Activated CD4-positive, alpha-beta T cell treated with anti-CD3 and anti-CD28 coated beads, Interleukin-2, amount 50 U/mL, for 1 hour (primary cell): ENCODE results near the gene LBR.

Experiments
- DNase-seq: peaks from one replicate; pipeline ENCODE4 v3.0.0-alpha.2; 2020

The LBR gene

GRCh38 chr1:225462714-225463574 is 35.1 kb upstream of the LBR start:
- no peak for DNase-seq

GRCh38 chr1:225462429-225462713 is 34.5 kb upstream of the LBR start:
- no peak for DNase-seq

- no peak for DNase-seq
These were observed 33.9 kb upstream of the LBR start for GRCh38 chr1:225461533-225462428.

- DNase-seq, result peak; percentile 22
These were observed 33.1 kb upstream of the LBR start for GRCh38 chr1:225460737-225461532.

- DNase-seq, result no peak
These were observed 32.3 kb upstream of the LBR start for GRCh38 chr1:225460021-225460736.

GRCh38 chr1:225458222-225458631 is 30.4 kb upstream of the LBR start:
- no peak for DNase-seq

GRCh38 chr1:225454733-225455132 is 26.9 kb upstream of the LBR start:
- no peak for DNase-seq

GRCh38 chr1:225453797-225454648 is 26.2 kb upstream of the LBR start:
- no peak for DNase-seq

- no peak for DNase-seq
These were observed 24.1 kb upstream of the LBR start for GRCh38 chr1:225451840-225452515.

- DNase-seq, result no peak
These were observed 23.5 kb upstream of the LBR start for GRCh38 chr1:225451340-225451739.

GRCh38 chr1:225450491-225451191 is 22.8 kb upstream of the LBR start:
- no peak for DNase-seq

GRCh38 chr1:225449774-225450173 is 21.9 kb upstream of the LBR start:
- no peak for DNase-seq

GRCh38 chr1:225449261-225449660 is 21.4 kb upstream of the LBR start:
- no peak for DNase-seq

- DNase-seq, result no peak
These were observed 20.4 kb upstream of the LBR start for GRCh38 chr1:225448146-225448805.

- no peak for DNase-seq
These were observed 19.8 kb upstream of the LBR start for GRCh38 chr1:225447650-225448089.

GRCh38 chr1:225446981-225447615 is 19.3 kb upstream of the LBR start:
- DNase-seq, result no peak

- DNase-seq, result no peak
These were observed 18.7 kb upstream of the LBR start for GRCh38 chr1:225446595-225446960.

- no peak for DNase-seq
These were observed 18.1 kb upstream of the LBR start for GRCh38 chr1:225445639-225446594.
